GM19238 (cell line): ENCODE measurements around the gene WDR45.

ENCODE experiments used
- DNase-seq: peaks from one replicate; pipeline ENCODE4 v3.0.0; 2011; ENCODE audit warnings: low spot score; ENCODE audit not compliant: insufficient read length

WDR45 gene

DNA sequence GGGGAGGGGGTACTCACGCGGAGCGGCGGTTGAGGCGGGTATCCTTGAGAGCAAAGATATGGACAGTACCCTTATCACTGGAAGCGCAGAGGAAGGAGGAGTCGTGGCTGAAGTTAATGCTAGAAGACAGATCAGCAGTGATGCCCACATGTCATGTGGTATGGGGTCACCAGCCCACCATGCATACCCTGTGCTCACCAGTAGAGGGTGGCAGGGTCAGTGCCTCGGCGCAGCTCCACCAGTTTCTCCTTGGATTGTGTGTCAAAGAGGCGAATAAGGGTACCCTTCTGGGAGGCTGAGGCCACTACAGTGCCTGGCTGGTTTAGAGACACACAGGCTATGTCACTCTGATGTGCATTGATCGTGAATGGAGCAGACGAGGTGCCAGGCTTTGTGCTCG lies 4.3 kb downstream of the WDR45 start:
- DNase-seq, result no peak

DNA sequence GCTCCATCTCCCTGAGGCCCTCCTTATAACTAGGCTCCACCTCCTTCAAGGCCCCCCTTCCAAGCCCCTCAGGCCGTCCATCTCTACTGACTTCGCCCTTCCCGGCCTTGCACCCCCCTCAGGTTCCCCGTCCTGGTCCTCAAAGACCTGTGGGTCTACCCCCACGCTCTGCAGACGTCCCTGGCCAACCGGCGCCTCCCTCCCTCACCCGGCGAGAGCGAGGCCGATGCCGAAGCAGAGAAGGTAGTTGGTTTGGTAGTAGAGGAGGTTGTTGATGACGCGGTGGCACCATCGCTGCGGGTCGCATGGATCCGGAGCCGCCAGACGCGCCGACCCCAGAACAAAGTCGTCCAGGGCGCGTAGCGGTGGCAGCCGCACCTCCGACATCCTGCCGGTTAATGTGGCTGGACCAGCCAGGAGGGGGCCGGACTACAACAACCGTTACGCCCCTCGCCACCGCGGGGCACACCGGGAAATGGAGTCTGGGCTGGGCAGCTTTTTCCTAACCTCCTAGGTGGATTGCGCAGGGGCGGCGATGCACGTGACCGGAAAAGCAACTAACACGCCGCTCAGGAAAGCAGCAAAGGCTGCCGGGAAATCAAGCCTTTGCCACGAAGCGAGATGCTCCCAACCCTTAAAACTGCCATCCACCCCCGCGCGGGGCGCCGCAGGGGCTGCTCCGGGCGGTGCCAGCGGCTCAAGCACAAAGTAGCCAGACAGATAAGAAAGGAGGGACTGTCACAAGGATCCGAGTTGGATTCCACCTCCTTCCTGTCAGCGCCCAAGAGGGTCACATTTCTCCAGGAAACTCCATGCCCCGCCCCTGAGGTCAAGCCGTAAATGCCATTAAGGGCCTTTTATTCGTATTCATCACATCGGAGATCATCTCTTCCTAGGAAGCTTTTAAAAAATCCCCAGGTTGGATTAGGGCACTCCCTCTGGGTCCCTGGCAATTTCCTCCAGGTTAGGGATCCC lies 5.8 kb downstream of the WDR45 start, which contains the start of gene PRAF2:
Gene PRAF2 (minus strand): TSS at position 402 of the 975 bp plus-strand sequence. CDS start 15 bp downstream, at position 387.
- DNase-seq, result peak; percentile 88

DNA sequence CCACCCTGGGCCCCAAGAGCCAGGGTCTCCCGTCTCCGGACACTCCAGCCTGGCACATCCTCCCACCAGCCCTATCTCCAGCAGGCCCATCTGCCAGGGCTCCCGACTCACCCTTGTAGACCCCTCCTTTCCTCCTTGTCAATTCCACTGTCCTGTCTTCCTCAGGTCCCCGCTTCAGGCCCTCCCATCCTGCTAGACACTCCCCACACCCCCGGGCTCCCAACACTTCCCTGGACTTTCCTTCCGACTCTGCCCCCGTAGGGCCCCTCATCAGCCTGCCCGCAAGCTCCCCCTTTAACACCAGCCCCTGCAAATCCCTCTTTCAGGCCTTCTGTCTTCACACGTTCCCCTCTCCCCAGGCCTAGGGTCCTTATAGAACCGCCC lies 7.0 kb downstream of the WDR45 start:
- DNase-seq, result no peak

DNA sequence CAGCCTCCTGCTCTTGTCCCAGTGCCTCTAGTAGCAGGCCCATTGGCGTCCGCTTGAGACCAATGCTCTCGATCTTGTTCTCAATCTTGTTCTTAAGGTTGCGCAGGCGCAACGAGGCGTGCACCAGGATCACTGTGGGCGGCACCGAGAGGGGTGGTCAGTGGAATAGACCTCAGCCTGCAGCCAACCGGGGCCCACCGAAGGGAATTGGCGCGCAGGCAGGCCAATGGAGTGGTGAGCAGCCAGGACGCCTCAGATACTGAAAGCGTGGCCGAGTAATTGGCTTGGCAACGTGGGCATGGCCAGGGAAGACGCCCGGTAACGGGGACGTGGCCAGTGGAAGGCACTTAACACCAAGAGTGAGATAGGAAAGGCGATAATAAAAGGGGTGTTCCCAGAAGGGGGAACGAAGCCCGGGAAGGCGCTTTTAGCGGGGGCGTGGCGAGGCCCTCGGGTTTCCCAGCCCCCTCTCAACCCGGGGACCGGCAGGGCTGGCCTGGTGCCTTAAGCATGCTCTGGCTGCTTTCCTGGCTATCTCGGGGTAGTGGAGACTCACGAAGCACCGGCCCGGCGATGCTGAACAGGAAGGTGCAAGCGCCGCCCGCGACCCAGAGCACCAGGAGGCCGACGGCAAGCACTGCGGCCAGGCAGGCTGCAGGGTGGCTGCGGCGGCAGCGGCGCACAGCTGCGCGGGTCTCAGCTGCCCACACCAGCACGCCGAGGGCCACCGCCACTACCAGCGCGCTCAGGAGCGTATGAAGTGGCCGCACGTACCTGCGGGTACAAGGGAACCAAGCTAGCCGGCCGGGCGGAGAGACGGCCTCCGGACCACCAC lies 7.6 kb downstream of the WDR45 start:
- no peak for DNase-seq

DNA sequence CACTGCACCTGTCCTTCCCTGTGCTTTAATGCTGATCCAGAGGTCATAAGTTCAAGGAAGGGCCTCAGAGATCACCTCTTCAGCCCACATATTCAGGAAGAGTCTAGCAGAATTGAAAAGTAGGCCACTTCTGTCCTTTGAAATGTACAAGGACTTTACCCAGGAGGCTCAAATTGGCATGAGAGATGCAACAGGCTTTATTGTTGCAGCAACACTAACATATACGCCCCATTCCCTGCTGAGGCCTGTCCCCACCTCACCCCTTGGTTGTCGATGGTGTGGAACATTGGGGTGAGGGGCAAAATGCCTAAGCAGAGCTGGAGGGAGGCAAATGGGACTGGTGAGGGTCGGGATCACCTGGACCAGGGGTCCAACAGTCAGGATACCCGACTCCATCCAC lies 8.7 kb downstream of the WDR45 start:
- no peak for DNase-seq

DNA sequence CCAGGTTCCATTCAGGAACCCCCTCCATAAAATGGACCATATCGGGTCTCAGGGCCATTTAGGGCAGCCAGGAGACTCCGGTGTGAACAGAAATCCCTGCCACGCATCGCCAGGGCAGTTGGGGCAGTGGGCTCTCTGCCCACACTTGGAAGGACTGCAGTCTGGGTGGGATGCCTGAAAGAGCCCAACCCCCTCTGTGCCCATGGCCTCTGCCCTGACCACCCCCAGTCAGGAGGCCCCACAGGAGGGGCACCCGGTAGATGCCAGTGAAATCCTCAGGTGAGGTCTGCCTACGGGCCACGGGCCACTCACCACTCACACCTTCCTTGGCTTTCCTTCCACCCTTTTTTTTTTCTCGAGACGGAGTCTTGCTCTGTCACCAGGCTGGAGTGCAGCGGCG lies 10.6 kb downstream of the WDR45 start:
- DNase-seq, result no peak

DNA sequence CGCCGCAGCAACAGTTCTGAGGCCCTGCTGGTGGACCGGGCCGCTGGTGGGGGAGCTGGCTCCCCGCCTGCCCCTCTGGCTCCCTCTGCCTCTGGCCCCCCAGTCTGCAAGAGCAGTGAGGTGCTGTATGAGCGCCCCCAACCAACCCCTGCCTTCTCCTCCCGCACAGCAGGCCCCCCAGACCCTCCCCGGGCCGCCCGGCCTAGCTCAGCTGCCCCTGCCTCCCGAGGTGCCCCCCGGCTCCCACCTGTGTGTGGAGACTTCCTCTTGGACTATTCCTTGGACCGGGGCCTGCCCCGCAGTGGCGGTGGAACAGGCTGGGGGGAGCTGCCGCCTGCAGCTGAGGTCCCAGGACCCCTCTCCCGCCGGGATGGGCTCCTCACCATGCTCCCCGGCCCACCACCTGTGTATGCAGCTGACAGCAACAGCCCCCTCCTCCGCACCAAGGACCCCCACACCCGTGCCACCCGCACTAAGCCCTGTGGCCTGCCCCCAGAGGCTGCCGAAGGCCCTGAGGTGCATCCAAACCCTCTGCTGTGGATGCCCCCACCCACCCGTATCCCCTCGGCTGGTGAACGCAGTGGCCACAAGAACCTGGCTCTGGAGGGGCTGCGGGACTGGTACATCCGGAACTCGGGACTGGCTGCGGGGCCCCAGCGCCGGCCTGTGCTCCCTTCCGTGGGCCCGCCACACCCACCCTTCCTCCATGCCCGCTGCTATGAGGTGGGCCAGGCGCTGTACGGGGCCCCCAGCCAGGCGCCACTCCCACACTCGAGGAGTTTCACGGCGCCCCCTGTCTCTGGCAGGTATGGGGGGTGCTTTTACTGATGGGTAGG lies 12.2 kb downstream of the WDR45 start:
- no peak for DNase-seq

DNA sequence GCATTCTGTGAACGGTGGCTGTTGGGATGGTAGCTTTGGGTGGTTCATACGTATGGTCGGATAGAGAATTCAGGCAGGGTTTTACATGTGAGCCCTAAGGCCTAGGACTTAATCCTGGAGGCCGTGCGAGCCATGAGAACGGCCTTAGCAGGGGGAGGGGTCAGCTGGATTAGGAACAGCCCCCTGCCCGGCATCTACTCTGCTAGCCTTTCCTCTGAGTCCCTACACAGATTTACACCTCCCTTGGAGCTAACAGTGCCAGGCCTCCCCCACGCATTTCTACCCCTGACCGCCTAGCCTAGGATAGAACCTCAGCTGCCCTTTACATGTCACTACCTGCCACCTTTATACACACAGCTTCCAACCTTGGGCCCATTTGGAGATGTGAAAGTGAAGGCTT lies 13.0 kb downstream of the WDR45 start:
- no peak for DNase-seq

DNA sequence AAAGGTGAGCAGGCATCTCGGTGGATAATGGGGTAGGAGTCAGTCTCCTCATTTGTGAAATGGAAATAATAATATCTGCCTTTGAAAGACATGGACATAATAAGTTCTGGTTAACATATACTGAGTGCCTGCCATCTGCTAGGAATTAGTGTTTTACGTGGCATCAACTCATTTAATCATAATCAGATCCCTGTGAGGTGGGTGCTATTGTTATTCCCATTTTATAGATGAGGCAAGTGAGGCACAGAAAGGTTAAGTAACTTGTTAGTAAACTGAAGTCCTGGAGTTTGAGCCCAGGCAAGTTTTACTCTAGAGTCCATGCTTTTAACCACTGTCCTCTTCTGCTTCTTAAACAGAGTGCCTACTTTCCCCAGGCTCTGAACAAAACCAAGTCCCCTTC lies 13.4 kb downstream of the WDR45 start:
- DNase-seq, result no peak

DNA sequence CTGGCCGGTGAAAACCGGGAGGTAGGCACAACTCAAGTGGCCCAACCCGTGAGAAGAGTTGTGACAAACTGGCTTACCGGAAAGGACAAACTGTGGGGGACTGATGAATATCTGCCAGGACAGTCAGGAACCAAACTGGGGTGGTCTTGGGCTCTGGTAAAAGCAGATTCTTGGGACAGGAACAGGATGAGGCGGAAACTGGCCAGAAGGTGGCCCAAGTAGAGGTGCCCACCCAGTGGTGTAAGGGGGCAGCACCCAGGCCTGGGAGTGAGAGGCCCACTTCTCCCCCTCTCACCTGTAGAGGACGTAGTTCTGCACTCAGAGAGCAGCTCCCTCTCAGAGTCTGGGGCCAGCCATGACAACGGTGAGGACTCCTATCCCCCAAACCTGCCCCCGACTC lies 15.0 kb downstream of the WDR45 start:
- DNase-seq, result no peak

DNA sequence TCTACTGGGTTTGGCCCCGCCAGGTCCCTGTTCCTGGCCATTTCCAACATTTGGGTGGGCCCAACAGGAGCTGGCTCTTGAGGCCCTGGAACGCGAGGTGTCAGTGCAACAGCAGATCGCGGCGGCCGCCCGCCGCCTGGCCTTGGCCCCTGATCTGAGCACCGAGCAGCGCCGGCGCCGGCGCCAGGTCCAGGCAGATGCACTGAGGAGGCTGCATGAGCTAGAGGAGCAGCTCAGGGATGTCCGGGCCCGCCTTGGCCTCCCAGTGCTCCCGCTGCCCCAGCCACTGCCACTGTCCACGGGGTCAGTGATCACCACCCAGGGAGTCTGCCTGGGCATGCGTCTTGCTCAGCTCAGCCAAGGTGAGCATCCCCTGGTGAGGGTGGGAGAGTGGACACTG lies 15.4 kb downstream of the WDR45 start:
- DNase-seq, result no peak

DNA sequence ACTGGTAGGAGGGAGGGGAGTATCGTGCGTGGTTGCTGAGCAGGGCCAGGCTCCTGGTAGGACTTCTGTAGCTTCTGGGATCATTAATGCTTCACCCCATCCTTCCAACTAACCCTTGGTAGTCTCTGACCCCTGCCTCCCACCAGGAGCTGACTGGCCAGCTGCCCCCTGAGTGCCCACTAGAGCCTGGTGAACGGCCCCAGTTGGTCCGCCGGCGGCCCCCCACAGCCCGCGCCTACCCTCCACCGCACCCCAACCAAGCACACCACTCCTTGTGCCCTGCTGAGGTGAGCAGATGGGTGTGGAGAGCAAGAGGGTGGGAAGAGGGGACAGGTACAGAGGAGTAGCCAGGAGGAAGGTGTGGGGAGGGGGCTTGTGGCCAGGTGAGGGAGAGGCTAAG lies 16.0 kb downstream of the WDR45 start:
- no peak for DNase-seq

DNA sequence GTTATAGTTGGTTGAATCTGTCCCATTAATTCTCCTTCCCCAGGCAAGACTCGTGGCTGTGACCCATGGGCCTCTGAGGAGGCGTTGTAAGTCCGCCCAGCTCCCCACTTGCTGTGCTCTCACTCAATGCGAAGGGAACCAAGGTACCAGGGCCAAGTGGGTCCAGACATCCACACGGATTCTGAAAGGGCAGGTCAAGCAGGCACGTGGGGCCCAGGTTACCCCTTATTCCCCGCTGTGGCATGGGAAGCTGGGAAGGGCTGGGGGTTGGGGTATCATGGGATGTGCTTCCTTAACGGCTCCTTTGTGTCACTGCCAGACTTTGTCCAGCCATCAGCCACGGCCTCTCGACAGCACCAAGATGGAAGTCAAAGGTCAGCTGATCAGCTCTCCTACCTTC lies 17.8 kb downstream of the WDR45 start:
- DNase-seq, result no peak

DNA sequence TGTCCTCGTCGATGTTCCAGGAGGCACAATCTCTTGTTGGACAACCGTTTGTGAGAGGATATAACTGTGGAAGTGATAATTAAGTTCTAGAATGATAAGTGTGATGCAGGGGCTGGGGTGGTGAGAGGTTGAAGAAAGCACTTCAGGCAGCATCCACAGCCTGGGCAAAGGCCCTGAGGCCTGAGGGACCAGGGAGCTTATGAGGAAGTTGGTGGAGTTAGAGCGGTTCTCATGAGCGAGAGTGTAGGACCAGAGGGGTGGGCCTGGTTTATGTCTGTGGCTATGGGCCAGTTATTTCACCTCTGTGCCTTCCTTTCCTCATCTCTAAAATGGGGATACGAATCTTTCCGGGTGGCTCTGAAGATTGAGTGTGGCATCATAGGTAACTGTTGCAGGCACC lies 18.2 kb downstream of the WDR45 start:
- DNase-seq, result no peak

DNA sequence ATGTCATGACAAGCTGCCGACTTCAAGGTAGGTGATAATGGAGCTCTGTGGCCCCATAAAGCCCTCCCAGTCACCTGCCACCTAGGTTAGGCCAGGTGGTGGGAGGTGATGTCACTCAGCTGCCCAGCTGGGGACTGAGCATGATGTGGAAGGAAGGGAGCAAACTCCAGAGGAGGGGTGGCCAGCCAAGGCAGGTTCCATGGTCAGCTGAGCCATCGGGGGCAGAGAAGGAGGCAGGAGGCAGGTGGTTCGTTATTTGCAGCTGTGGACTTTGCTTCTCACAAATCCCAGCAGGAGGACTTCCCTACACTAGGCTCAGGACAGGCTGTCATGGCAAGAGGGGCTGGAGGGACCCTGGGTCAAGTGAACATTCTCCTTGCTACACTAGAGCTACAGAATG lies 18.8 kb downstream of the WDR45 start:
- DNase-seq, result no peak

DNA sequence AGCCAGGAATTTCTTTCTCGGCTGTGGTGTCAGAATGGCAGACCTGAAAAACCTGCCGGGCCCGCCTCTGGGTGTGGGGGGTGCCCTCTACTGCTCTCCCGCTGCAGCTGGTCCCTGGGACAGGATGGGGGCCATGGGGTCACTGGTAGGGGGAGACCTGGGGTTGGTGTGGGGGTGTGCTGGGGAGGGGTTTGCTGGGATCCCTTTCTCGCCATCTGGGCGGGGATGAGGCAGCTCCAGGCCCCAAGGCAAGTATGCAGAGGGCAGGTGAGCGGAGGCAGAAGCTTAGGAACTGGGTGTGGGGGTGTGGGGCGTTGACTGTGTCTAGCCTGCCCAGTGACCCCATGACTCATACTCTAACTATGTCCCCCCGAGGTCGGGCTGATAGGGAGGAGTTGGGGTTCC lies 20.0 kb downstream of the WDR45 start:
- no peak for DNase-seq

DNA sequence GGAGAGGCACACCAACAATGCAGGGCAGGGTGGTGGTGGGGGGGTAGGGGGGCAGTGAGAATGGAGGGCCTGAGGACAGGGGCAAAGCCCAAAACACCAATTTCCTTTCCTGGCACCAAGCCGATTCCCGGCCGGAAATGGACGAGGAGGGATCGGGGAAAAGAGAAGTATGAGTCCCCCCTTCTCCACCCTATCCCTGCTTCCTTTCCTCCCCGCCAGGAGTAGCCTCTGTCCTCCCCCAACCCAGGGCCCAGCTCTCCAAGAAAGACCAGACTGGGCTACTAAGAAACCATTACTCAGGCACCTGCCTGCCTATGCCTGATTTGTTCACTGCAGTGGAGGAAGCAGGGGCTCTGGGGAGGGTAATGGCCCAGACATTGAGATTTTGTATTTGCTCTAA lies 20.5 kb downstream of the WDR45 start:
- no peak for DNase-seq

DNA sequence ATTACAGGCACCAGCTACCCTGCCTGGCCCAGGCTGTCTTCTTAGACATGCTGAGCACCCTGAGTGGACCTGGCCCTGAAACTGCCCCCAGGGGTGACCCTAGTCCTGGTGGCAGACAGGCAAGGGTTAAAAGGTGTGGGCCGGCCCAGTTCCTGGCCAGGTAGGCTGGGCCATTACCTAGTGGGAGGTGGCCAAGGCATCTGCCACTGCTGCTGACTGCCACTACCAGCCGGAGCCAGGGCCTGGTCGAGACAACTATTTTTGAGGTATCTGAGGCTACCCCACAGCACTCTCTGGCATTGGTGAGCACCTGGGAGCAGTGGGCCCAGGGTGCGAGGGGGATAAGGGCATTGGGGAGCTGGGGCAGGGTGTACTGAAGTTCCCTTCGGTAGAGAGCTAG lies 20.9 kb downstream of the WDR45 start, which contains the start of gene CCDC120:
Gene CCDC120 (plus strand): TSS at position 206 of the 400 bp plus-strand sequence. CDS start 3,043 bp downstream, outside the sequence.
- no peak for DNase-seq

DNA sequence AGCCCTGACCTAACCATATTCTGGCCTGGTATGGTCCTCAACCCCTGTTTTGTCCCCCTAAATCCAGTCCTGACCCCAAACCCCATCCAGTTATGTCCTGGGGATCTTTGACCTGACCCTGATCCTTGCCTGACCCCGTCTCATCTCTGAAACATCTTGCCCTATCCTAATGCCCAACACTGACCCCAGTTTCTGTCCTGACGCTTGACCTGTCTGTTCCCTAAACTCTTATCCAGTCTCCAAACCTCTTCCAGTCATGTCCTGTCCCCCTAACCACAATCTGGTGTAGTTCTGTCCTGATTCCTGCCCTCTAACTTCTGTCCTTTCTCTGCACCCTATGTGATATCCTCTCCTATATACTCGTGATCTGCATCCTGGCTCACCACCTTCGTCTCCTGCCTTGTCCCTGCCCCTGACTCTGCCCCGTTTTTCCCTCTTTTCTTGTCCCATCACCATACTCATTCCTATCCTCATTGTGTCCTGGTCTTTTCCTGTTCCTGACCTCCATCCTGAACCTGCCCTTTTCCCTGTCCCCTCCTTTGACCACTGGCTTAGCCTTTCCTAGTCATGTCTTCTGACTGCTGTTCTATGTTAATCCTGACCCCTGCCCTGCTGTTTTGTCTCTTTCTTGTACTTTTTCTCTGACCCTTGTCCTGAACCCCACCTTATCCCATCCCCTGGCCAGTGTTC lies 25.5 kb downstream of the WDR45 start:
- DNase-seq, result no peak

DNA sequence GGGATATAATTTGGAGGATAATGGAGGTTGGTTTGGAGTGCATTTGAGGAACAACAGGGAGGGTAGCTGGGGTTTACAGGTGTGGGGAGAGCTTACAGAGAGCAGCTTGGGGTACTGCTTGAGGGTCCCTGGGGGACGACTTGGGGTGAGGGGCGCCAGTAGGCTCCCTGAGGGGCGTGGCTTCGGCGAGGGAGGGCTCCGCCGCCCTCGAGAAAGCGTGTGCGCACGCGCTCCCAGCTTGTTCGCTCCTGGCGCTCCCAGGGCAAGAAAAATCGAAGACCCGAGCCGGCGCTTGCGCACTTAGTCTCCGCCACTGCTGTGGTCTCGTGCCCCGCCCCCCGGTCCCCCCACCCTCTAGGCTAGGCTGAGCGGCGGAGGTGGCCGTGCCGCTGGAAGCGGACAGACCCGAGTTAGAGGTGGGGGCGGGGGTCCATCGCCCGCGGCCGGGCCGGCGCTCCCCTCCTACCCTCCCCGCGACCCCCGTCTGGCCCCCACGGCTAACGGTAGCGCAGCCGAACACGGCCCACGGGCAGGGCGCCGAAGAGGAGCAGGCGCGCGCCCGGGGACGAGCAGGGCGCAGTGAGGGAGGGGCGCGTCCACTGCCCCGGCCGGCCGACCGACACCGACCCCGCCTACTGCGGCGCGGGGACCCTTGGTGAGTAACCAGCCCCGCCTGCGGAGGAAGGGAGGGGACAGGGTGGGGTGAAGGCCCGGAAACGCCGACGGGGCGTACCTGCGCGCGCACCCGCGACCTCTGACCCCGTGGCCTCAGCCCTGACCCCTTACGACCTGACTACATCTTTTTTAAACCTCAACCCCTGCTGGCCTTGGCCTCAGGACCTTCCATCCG lies 26.2 kb downstream of the WDR45 start:
- DNase-seq, result peak; percentile 50
